ENCODE measurements around the gene BMP8B. TPM values are rescaled to one million over a fixed set of nuclear protein-coding genes. Genes with fewer than 3 reads are reported as not detected.
"Not testable (repeated sequence)": the region's sequence is repeated elsewhere in the genome, so short reads cannot be mapped to it uniquely, and the experiment has no call there.

Gene BMP8B
- total RNA-seq, 4 donors from 2014 or later = 0.46 to 1.3 TPM; not detected in 2

DNA sequence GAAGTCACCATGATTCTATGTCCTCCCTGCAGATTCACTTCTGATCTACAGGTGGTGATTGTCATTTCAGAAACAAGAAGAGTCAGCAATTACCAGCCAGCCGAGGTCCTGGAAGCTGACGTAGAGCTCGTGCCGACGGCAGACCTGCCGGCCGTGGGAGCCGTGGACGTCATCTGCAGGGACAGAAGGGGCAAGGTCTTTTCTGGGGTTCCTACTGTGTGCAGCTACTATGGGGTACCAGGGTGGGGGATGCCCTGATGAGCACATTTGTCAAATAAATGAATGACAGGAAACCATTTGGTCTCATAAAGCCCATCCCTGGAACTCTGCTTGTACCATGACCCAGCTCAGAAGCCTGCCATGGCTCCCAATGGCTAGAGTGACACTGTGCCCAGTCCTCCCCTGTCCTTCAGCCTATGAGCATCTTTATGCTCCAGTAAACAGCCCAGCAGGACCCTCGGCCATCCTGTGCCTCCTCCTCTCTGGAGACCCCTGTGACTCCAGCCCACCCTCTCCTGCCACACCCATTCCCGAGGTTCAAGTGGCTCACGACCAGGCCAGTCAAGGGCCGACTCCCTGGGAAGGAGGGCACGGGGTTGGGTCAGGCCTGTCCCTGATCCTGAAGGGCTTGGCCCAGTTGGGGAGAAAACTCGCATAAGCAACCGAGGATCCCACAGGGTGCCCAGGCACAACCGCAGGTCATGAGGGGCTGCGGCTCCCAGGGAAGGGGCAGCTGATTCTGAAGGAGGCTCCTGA lies 24.9 kb downstream of the BMP8B start:
- H3K4me3 ChIP-seq = not testable (repeated sequence)

DNA sequence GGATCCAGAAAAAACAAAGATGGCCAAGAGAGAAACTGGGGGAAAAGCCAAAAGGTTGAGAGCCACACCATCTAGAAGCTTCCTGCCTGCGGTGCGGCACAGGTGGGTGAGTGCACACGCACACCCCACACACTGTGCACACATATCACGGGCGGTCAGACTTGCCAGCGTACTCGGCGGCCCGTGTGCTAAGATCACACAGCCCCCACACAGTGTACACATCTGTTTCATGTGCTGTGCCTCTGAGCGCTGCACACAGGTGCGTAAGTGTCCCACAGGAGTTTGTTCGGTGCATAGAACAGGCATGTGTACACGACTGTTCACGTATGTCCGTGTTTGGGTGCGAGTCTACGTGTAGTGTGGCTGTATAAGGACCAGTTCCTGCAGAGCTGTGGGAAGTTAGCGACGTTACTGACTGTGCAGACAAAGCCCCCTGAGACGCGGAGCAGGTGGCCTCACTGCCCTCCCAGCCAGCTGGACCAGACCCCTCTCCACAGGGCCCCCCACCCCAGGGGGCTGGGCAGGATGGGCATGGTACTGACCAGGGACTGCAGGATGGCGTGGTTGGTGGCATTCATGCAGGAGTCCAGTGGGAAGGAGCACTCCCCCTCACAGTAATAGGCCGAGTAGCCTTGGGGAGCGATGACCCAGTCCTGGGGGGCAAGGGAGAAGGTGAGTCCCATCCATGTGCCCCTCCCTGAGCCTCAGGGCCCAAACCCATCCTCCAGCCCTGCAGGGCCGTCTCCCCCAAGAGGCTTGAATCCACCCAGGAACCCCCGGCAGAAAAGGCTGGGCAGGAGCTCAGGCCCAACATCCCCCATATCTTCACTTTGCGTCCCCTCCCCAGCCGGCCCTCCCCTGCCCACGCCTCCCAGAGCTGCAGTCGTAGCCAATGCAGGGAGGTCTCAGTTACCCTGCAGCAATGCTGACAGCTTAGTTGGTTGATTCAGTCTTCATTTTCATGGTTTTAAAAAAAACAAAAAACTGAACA lies 25.8 kb downstream of the BMP8B start:
- intact Hi-C loops (cut with DNase I; ENCODE audit: low total_unique reads) = no loop called here
- no peak overlapping the region for H3K4me3 ChIP-seq
- no peaks in the 10 kb centered on the region for H3K9me3 ChIP-seq
- H3K27ac ChIP-seq = no peak overlapping the region
- TF ChIP-seq CTCF (IDR thresholded peaks at IDR 0.05) = no peak
- TF ChIP-seq POLR2A (IDR thresholded peaks at IDR 0.05) = no peak
- H3K36me3 ChIP-seq = no peaks in the 10 kb centered on the region
- H3K27me3 ChIP-seq = no peaks in the 10 kb centered on the region
- H3K4me1 ChIP-seq = no peaks in the 10 kb centered on the region
- DNase-seq = no peak

More for the DNA sequence above, 24.9 kb downstream of the BMP8B start:
- DNase-seq; H3K9me3 ChIP-seq; H3K36me3 ChIP-seq; H3K27me3 ChIP-seq; H3K4me1 ChIP-seq; intact Hi-C loops (cut with DNase I; ENCODE audit: low total_unique reads); H3K27ac ChIP-seq: not testable (repeated sequence)

DNA sequence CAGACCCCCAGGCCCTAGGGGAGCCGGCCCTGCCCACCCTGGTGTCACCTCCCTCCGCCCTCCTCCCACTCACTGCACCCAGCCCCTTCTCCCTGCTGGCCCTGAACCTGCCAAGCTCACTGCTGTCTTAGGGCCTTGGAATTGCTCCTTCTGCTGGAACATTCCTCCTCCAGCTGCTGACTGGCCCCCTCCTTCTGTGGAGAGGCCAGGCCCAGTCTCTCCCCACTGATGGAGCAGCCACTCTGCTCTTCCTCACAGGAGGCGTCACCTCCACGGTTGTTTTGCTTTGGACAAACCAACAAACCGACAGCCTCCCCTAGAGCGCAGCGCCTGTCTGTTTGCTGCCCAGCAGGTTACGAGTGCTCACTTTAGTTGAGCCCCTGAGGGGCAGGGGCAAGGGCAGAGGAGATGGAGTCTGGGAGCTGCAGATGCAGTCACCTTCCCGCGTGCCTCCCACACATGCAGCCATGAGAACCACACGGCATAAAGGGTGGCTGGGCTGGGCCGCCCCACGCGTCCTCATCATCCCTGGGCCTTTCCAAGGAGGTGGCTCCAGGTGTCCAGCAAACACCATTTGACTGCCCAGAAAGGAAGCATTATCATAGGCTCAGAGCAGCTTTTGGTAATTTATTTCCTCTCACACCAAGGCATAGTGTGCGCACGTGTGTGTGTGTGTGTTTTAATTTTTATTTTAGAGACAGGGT lies 27.0 kb downstream of the BMP8B start:
- DNase-seq = no peak
- Histone ChIP-seq H3K27ac (no peak overlapping the region), H3K36me3 (no peaks in the 10 kb centered on the region), H3K4me1 (no peaks in the 10 kb centered on the region), H3K4me3 (no peak overlapping the region), H3K27me3 (no peaks in the 10 kb centered on the region), H3K9me3 (no peaks in the 10 kb centered on the region)
- intact Hi-C loops (cut with DNase I; ENCODE audit: low total_unique reads) = no loop called here
- TF ChIP-seq POLR2A (IDR thresholded peaks at IDR 0.05) (no peak), CTCF (IDR thresholded peaks at IDR 0.05) (no peak)

GRCh38 chr1:39761016-39761415 lies 27.6 kb downstream of the BMP8B start:
- Histone ChIP-seq H3K27me3 (no peaks in the 10 kb centered on the region), H3K36me3 (no peaks in the 10 kb centered on the region), H3K4me3 (no peak overlapping the region), H3K4me1 (no peaks in the 10 kb centered on the region), H3K27ac (no peak overlapping the region), H3K9me3 (no peaks in the 10 kb centered on the region)
- DNase-seq = no peak
- intact Hi-C loops (cut with DNase I; ENCODE audit: low total_unique reads) = no loop called here
- TF ChIP-seq CTCF (IDR thresholded peaks at IDR 0.05) (no peak), POLR2A (IDR thresholded peaks at IDR 0.05) (no peak)

DNA sequence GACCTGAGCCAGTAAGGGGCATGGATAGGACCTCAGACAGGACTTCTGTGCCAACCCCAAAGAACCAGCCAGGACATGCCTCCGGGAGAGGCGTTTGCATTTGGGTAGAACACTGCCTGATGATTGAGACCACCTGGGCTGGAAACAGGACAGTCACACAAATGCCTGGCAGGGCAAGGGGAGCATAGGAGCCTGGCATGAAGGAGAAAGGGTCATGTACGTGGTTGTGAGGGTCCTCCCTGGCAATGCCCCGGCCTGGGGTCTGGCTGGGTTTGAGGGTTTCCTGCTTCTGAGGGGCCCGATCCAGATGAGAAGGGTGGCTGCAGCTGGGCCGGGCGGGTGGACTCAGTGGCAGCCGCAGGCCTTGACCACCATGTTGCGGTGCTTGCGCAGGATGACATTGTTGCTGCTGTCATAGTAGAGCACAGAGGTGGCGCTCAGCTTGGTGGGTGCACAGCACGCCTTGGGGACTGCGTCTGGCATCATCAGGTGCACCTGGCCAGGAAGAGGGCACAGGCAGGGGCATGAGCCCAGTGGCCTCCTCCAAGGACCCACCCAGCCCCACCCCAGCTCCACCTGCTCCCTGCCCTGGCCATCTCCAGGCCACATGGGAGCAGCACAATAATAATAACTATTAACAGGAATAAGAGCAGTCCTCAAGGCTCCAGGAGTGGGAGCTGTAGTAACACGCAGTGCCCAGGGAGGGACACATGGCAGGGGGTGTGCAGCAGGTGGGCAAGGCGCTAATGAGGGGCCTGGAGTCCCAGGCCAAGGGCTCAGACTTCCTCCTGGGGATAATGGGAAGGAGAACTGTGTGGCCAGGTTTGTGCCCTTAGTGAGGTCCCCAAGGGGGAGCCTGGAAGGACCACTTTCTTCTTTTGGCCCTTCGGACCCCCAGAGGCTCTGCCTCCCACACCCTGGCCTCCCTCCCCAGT lies 28.3 kb downstream of the BMP8B start:
- TF ChIP-seq CTCF (IDR thresholded peaks at IDR 0.05) (no peak), POLR2A (IDR thresholded peaks at IDR 0.05) (no peak)
- intact Hi-C loops (cut with DNase I; ENCODE audit: low total_unique reads) = no loop called here
- Histone ChIP-seq H3K4me1 (no peaks in the 10 kb centered on the region), H3K27ac (no peak overlapping the region), H3K4me3 (no peak overlapping the region), H3K36me3 (no peaks in the 10 kb centered on the region), H3K9me3 (no peaks in the 10 kb centered on the region), H3K27me3 (no peaks in the 10 kb centered on the region)
- DNase-seq = no peak
